ENCODE data around the gene RAPH1. TPM values are rescaled to one million over a fixed set of nuclear protein-coding genes. Genes with fewer than 3 reads are reported as not detected.

The RAPH1 gene
- total and polyA plus RNA-seq, 9 of the 15 experiments (the other 6 are each of a cell fraction or from before 2014, with no cell fraction given), result 0.07 to 0.71 (median 0.27) TPM

DNA sequence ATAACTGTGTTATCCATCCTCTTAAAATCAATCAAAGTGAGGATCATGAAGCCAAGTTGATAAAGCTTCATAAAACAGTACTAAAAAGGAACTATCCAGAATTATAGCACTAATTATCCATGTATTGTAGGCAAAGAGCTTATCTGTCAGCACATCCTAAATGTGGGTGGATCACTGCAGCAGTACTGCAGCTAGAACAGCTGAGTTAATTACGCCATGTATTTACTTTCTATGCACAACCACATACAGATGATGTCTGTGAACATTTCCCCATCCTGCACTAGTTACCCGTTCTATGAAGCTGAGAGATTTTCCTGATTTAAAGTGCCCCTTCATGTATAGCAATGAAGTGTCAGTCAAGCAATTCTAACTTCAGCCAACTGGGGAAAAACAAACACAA lies 96.6 kb downstream of the RAPH1 start (continued):
- TF ChIP-seq, protein P1, sequence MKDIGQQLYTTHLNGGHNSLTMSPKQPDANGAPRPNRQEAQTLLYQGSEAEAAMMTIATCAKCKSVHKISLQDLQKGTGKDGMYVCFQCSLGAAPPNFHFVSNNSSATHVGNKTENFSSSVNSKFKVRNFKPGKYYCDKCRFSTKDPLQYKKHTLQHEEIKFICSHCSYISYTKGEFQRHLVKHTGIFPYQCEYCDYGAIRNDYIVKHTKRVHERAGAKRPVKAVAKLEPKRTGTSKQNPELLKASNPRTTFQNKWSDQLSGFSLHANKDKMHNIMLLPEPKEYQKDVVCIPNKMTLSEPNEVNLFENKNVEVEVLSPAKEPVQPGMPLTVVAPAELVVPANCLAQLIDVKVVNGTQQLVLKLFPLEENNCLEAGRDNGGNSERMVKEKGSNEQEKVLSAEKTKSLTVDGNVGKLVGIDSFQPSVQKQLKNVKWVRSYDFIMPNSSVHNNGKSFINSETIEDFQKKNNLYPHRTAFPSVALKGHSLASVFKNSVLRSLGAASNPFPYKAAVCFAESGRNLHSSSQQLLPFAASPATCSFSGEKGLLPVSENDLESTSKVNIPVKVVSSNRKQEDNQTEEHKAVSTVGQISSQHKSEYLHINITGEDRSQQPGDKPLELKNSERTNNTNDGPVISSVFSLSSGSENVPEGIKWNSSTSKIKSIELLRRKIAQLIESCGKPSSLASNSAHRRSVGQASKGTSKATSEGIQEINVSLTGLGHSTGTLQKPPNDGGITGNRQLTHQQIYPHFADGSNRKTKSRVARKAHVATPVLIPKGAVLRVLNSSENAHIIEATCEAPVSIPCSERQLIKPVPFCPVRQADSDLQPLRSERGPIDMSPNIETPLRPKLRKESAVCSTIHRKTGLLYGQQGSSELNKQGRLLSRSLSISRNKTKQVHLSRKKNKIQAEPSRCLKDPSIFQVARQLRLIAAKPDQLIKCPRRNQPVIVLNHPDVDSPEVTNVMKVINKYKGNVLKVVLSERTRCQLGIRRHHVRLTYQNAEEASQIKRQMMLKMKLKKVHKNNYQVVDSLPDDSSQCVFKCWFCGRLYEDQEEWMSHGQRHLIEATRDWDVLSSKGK (CRISPR knock-in tag; IDR thresholded peaks at IDR 0.05), result no peak
- TF ChIP-seq, protein P2, sequence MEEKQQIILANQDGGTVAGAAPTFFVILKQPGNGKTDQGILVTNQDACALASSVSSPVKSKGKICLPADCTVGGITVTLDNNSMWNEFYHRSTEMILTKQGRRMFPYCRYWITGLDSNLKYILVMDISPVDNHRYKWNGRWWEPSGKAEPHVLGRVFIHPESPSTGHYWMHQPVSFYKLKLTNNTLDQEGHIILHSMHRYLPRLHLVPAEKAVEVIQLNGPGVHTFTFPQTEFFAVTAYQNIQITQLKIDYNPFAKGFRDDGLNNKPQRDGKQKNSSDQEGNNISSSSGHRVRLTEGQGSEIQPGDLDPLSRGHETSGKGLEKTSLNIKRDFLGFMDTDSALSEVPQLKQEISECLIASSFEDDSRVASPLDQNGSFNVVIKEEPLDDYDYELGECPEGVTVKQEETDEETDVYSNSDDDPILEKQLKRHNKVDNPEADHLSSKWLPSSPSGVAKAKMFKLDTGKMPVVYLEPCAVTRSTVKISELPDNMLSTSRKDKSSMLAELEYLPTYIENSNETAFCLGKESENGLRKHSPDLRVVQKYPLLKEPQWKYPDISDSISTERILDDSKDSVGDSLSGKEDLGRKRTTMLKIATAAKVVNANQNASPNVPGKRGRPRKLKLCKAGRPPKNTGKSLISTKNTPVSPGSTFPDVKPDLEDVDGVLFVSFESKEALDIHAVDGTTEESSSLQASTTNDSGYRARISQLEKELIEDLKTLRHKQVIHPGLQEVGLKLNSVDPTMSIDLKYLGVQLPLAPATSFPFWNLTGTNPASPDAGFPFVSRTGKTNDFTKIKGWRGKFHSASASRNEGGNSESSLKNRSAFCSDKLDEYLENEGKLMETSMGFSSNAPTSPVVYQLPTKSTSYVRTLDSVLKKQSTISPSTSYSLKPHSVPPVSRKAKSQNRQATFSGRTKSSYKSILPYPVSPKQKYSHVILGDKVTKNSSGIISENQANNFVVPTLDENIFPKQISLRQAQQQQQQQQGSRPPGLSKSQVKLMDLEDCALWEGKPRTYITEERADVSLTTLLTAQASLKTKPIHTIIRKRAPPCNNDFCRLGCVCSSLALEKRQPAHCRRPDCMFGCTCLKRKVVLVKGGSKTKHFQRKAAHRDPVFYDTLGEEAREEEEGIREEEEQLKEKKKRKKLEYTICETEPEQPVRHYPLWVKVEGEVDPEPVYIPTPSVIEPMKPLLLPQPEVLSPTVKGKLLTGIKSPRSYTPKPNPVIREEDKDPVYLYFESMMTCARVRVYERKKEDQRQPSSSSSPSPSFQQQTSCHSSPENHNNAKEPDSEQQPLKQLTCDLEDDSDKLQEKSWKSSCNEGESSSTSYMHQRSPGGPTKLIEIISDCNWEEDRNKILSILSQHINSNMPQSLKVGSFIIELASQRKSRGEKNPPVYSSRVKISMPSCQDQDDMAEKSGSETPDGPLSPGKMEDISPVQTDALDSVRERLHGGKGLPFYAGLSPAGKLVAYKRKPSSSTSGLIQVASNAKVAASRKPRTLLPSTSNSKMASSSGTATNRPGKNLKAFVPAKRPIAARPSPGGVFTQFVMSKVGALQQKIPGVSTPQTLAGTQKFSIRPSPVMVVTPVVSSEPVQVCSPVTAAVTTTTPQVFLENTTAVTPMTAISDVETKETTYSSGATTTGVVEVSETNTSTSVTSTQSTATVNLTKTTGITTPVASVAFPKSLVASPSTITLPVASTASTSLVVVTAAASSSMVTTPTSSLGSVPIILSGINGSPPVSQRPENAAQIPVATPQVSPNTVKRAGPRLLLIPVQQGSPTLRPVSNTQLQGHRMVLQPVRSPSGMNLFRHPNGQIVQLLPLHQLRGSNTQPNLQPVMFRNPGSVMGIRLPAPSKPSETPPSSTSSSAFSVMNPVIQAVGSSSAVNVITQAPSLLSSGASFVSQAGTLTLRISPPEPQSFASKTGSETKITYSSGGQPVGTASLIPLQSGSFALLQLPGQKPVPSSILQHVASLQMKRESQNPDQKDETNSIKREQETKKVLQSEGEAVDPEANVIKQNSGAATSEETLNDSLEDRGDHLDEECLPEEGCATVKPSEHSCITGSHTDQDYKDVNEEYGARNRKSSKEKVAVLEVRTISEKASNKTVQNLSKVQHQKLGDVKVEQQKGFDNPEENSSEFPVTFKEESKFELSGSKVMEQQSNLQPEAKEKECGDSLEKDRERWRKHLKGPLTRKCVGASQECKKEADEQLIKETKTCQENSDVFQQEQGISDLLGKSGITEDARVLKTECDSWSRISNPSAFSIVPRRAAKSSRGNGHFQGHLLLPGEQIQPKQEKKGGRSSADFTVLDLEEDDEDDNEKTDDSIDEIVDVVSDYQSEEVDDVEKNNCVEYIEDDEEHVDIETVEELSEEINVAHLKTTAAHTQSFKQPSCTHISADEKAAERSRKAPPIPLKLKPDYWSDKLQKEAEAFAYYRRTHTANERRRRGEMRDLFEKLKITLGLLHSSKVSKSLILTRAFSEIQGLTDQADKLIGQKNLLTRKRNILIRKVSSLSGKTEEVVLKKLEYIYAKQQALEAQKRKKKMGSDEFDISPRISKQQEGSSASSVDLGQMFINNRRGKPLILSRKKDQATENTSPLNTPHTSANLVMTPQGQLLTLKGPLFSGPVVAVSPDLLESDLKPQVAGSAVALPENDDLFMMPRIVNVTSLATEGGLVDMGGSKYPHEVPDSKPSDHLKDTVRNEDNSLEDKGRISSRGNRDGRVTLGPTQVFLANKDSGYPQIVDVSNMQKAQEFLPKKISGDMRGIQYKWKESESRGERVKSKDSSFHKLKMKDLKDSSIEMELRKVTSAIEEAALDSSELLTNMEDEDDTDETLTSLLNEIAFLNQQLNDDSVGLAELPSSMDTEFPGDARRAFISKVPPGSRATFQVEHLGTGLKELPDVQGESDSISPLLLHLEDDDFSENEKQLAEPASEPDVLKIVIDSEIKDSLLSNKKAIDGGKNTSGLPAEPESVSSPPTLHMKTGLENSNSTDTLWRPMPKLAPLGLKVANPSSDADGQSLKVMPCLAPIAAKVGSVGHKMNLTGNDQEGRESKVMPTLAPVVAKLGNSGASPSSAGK (IDR thresholded peaks at IDR 0.05), result no peak
- no peak for TF ChIP-seq KDM5B (IDR thresholded peaks at IDR 0.05; ENCODE audit: insufficient replicate concordance, low read depth, low read length)

Data from K562 (cell line).